ENCODE data around the gene MAP3K7.

MAP3K7 gene

DNA sequence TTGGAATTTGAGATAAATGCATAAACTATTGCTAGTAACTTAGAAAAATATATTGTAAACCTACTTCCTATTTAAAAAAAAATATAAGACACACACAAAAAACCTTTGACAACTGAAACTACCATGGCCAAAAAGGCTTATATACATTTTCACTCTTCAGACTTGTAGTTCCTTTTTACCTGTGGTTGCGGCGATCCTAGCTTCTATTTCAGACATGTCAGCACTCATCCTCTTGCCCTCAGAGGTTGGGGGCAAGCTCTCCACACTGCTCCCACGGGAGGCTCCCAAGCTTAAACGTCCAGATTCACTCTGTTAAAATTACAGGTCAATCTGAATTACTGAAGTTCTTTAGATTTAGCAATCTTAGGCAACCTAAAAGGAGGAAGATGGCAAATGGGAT, 39.8 kb downstream of the MAP3K7 start:
- CTCF ChIA-PET: no interaction called here
- POLR2A ChIA-PET: no interaction called here

DNA sequence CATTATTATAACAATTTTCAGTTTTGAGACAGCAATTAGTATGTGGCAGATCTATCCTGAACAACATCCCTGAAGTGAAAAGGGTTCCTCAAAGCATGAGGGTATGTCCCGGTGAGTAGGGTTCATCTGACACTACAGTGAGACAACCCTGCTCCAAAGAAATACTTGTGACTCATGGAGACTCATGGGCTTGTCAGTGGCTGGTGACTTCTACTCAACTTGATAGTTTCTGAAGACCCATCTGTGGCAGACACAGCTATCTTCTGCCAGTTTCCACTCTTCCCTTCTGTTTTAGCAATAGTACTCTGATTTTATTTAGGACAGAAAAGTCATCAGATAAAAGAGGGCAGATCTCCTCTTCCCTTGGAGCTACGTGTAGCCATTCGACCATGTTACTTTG, 41.4 kb downstream of the MAP3K7 start:
- ChIA-PET CTCF (interaction anchor here (0.7 kb wide), 1 partner anchor 27 kb away, joined by 4 read pairs; no protein-coding TSS in a partner anchor), POLR2A (no interaction called here)
- TF ChIP-seq HDGF (IDR thresholded peaks at IDR 0.05; ENCODE audit: borderline replicate concordance) (no peak), FOXA1 (IDR thresholded peaks at IDR 0.05) (no peak), FOXK2 (IDR thresholded peaks at IDR 0.05) (no peak), SP1 (IDR thresholded peaks at IDR 0.05) (no peak), SUZ12 (IDR thresholded peaks at IDR 0.05) (no peak), ARNT (IDR thresholded peaks at IDR 0.05) (no peak), ELF4 (IDR thresholded peaks at IDR 0.05) (no peak), LEF1 (IDR thresholded peaks at IDR 0.05; ENCODE audit: borderline replicate concordance) (no peak), L3MBTL2 (conservative IDR thresholded peaks at IDR 0.05) (no peak), NFRKB (IDR thresholded peaks at IDR 0.05) (no peak), TARDBP (IDR thresholded peaks at IDR 0.05) (no peak), ZNF384 (IDR thresholded peaks at IDR 0.05) (no peak), FOXM1 (IDR thresholded peaks at IDR 0.05; ENCODE audit: borderline replicate concordance) (no peak)
- DNase-seq (ENCODE audit: extremely low spot score): no peak

More for the DNA sequence above, 39.8 kb downstream of the MAP3K7 start:
- no peak for DNase-seq (ENCODE audit: extremely low spot score)
- TF ChIP-seq SUZ12 (IDR thresholded peaks at IDR 0.05): no peak

DNA sequence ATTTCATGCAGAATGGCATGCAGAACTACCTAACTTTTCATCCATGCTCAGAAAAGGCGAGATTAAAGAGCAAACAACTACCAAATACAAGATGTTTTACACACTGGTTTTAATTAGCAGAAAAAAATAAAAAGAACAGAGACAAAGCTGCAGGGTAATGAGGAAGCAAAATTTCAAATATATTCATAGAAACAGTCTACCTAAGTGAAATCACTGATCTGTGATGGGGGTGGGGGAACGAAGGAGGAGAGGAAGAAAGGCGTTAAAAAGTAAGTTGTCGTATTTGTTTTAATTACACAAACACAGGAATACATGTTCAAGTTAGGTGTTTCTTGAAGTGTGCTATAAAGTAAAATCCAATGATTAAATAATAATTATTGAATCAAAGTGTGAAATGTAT, 42.1 kb downstream of the MAP3K7 start:
- CTCF ChIA-PET: no interaction called here
- DNase-seq (ENCODE audit: extremely low spot score): no peak
- TF ChIP-seq CTBP1 (IDR thresholded peaks at IDR 0.05; ENCODE audit: borderline replicate concordance) (no peak), BHLHE40 (IDR thresholded peaks at IDR 0.05; ENCODE audit: borderline replicate concordance) (no peak), FOXM1 (IDR thresholded peaks at IDR 0.05; ENCODE audit: borderline replicate concordance) (no peak), FOXA1 (IDR thresholded peaks at IDR 0.05) (no peak), ELF4 (IDR thresholded peaks at IDR 0.05) (no peak), SUZ12 (IDR thresholded peaks at IDR 0.05) (no peak), LEF1 (IDR thresholded peaks at IDR 0.05; ENCODE audit: borderline replicate concordance) (no peak), SP1 (IDR thresholded peaks at IDR 0.05) (no peak), L3MBTL2 (conservative IDR thresholded peaks at IDR 0.05) (no peak), NFRKB (IDR thresholded peaks at IDR 0.05) (no peak), ARNT (IDR thresholded peaks at IDR 0.05) (no peak), ZNF384 (IDR thresholded peaks at IDR 0.05) (no peak), HDGF (IDR thresholded peaks at IDR 0.05; ENCODE audit: borderline replicate concordance) (no peak), FOXK2 (IDR thresholded peaks at IDR 0.05) (no peak), TARDBP (IDR thresholded peaks at IDR 0.05) (no peak)
- TF ChIP-seq, protein P1, sequence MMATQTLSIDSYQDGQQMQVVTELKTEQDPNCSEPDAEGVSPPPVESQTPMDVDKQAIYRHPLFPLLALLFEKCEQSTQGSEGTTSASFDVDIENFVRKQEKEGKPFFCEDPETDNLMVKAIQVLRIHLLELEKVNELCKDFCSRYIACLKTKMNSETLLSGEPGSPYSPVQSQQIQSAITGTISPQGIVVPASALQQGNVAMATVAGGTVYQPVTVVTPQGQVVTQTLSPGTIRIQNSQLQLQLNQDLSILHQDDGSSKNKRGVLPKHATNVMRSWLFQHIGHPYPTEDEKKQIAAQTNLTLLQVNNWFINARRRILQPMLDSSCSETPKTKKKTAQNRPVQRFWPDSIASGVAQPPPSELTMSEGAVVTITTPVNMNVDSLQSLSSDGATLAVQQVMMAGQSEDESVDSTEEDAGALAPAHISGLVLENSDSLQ (IDR thresholded peaks at IDR 0.05): no peak
- POLR2A ChIA-PET: no interaction called here

DNA sequence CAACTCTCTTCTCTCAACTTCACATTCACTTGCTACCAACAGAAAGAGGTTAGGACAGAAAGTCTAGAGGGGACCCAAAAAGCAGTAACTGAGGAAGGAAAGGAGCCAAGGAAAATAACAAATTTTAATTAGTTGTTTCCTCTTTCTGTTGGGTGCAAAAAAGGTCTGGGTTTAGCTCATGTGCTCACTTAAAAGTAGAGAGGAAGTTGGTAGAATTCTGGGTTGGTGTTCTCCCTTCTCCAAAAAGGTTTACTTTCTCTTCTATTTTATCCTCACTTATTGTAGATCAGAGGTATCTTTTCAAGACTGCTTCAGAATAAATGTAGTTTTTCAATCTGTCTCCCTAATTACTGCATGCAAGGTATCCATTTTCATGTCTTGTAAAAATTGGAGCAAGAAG, 42.8 kb downstream of the MAP3K7 start:
- ChIA-PET CTCF (no interaction called here), POLR2A (no interaction called here)
- TF ChIP-seq ZNF384 (IDR thresholded peaks at IDR 0.05): no peak
- TF ChIP-seq, protein P1 (IDR thresholded peaks at IDR 0.05): no peak
- no peak for TF ChIP-seq FOXK2 (IDR thresholded peaks at IDR 0.05)
- TF ChIP-seq FOXM1 (IDR thresholded peaks at IDR 0.05; ENCODE audit: borderline replicate concordance): no peak
- TF ChIP-seq NFRKB (IDR thresholded peaks at IDR 0.05): no peak
- no peak for TF ChIP-seq SP1 (IDR thresholded peaks at IDR 0.05)
- no peak for TF ChIP-seq HDGF (IDR thresholded peaks at IDR 0.05; ENCODE audit: borderline replicate concordance)
- TF ChIP-seq CTBP1 (IDR thresholded peaks at IDR 0.05; ENCODE audit: borderline replicate concordance): no peak
- no peak for TF ChIP-seq TARDBP (IDR thresholded peaks at IDR 0.05)
- no peak for TF ChIP-seq L3MBTL2 (conservative IDR thresholded peaks at IDR 0.05)
- TF ChIP-seq FOXA1 (IDR thresholded peaks at IDR 0.05): no peak
- no peak for TF ChIP-seq ELF4 (IDR thresholded peaks at IDR 0.05)
- TF ChIP-seq BHLHE40 (IDR thresholded peaks at IDR 0.05; ENCODE audit: borderline replicate concordance): no peak
- no peak for TF ChIP-seq LEF1 (IDR thresholded peaks at IDR 0.05; ENCODE audit: borderline replicate concordance)
- TF ChIP-seq ARNT (IDR thresholded peaks at IDR 0.05): no peak
- DNase-seq (ENCODE audit: extremely low spot score): no peak

DNA sequence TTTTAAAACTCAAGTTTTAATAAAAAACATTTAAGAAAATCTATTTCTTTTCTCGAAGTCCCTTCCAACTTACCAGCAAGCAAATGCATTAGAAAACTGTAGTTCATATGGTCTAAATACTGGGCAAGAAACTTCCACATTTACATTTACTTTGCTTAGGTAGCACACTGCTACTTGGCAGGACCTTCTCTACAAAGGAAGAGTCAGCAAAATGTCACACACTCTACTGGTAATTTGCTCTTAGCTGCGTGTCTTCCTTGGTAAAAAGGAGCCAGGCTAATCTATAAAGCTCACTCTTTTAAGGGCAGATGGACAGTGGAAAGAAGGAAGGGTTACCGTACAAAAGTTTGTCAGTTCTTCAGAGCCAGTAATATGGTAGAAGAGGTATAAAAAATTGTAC, 45.7 kb downstream of the MAP3K7 start:
- no peak for DNase-seq (ENCODE audit: extremely low spot score)
- ChIA-PET POLR2A (no interaction called here), CTCF (interaction anchor here (0.6 kb wide), 1 partner anchor 307 kb away, joined by 3 read pairs; no protein-coding TSS in a partner anchor)
- no peak for TF ChIP-seq SP1 (IDR thresholded peaks at IDR 0.05)
- no peak for TF ChIP-seq FOXK2 (IDR thresholded peaks at IDR 0.05)
- TF ChIP-seq FOXM1 (IDR thresholded peaks at IDR 0.05; ENCODE audit: borderline replicate concordance): no peak
- TF ChIP-seq SUZ12 (IDR thresholded peaks at IDR 0.05): no peak
- no peak for TF ChIP-seq HDGF (IDR thresholded peaks at IDR 0.05; ENCODE audit: borderline replicate concordance)
- no peak for TF ChIP-seq ZNF384 (IDR thresholded peaks at IDR 0.05)
- no peak for TF ChIP-seq LEF1 (IDR thresholded peaks at IDR 0.05; ENCODE audit: borderline replicate concordance)
- no peak for TF ChIP-seq ELF4 (IDR thresholded peaks at IDR 0.05)
- TF ChIP-seq CTBP1 (IDR thresholded peaks at IDR 0.05; ENCODE audit: borderline replicate concordance): no peak
- TF ChIP-seq NFRKB (IDR thresholded peaks at IDR 0.05): no peak
- TF ChIP-seq FOXA1 (IDR thresholded peaks at IDR 0.05): no peak
- TF ChIP-seq L3MBTL2 (conservative IDR thresholded peaks at IDR 0.05): no peak
- no peak for TF ChIP-seq BHLHE40 (IDR thresholded peaks at IDR 0.05; ENCODE audit: borderline replicate concordance)
- no peak for TF ChIP-seq ARNT (IDR thresholded peaks at IDR 0.05)
- TF ChIP-seq TARDBP (IDR thresholded peaks at IDR 0.05): no peak
- TF ChIP-seq, protein P1 (IDR thresholded peaks at IDR 0.05): no peak

DNA sequence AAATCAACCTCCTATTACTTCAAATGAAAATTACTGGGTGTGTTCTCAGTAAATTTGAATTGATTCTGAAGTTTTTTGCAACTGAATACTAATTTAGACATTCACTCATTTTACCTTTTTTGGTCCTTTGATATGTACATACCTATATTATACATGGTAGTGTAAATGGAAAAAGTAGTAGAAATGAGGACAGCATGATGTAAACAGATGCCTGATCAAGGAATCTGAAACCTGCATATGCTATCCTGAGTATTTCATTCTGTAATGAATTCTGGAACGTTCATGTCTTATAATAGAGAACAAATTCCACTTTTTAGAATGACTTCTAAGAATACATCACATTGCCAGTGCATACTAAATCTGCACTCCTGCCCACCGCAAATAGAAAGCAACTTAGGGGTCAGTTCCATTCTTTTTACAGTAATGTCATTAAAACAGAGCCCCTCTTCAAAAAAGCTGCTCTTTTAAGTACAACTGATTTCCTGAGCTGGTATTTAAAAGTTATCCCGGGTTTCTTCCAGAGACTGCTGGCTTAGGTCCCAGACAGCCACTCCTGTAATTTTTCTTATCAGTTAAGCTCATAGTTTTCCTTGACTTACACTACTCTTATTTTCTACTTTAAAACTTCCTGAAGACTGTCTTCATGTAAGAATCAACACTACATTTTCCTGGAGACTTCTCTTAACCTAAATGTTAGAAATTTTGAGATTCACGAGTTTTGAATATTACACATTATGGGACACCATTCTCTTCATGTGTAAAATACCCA, 48.4 kb downstream of the MAP3K7 start:
- DNase-seq (ENCODE audit: extremely low spot score): no peak
- CTCF ChIA-PET: interaction anchor here (0.7 kb wide), 1 partner anchor 373 kb away, joined by 3 read pairs; no protein-coding TSS in a partner anchor
- POLR2A ChIA-PET: no interaction called here
- TF ChIP-seq SP1 (IDR thresholded peaks at IDR 0.05) (no peak), L3MBTL2 (conservative IDR thresholded peaks at IDR 0.05) (no peak), FOXA1 (IDR thresholded peaks at IDR 0.05) (no peak), FOXM1 (IDR thresholded peaks at IDR 0.05; ENCODE audit: borderline replicate concordance) (no peak), FOXK2 (IDR thresholded peaks at IDR 0.05) (no peak), NFRKB (IDR thresholded peaks at IDR 0.05) (no peak), BHLHE40 (IDR thresholded peaks at IDR 0.05; ENCODE audit: borderline replicate concordance) (no peak), ELF4 (IDR thresholded peaks at IDR 0.05) (no peak), SUZ12 (IDR thresholded peaks at IDR 0.05) (no peak), TARDBP (IDR thresholded peaks at IDR 0.05) (no peak), HDGF (IDR thresholded peaks at IDR 0.05; ENCODE audit: borderline replicate concordance) (no peak), CTBP1 (IDR thresholded peaks at IDR 0.05; ENCODE audit: borderline replicate concordance) (no peak), LEF1 (IDR thresholded peaks at IDR 0.05; ENCODE audit: borderline replicate concordance) (no peak), ARNT (IDR thresholded peaks at IDR 0.05) (no peak), ZNF384 (IDR thresholded peaks at IDR 0.05) (no peak)
- TF ChIP-seq, protein P1 (IDR thresholded peaks at IDR 0.05): no peak

All from HEK293T (cell line).